Measurements from ENCODE around the gene P4HA1. TPM values are rescaled to one million over a fixed set of nuclear protein-coding genes. Genes with fewer than 3 reads are reported as not detected.
"Not testable (repeated sequence)": the region's sequence is repeated elsewhere in the genome, so short reads cannot be mapped to it uniquely, and the experiment has no call there.

P4HA1 gene
- total RNA-seq, 2 donors from 2014 or later, result 33.3 to 35.0 TPM

- intact Hi-C loops (cut with DNase I), result no loop called here
- DNase-seq (ENCODE audit: low spot score), result no peak
Observed at GRCh38 chr10:73054286-73054685, 42.4 kb downstream of the P4HA1 start.

GRCh38 chr10:73053275-73053674, 43.4 kb downstream of the P4HA1 start:
- DNase-seq (ENCODE audit: low spot score), result no peak
- intact Hi-C loops (cut with DNase I), result no loop called here

GRCh38 chr10:73044378-73045285, 52.0 kb downstream of the P4HA1 start:
- intact Hi-C loops (cut with DNase I), result no loop called here
- no peak for DNase-seq (ENCODE audit: low spot score)

- no peak for DNase-seq (ENCODE audit: low spot score)
- intact Hi-C loops (cut with DNase I), result no loop called here
Observed at GRCh38 chr10:73043766-73044377, 52.8 kb downstream of the P4HA1 start.

GRCh38 chr10:73043319-73043718, 53.3 kb downstream of the P4HA1 start:
- no peak for DNase-seq (ENCODE audit: low spot score)
- intact Hi-C loops (cut with DNase I), result no loop called here

- intact Hi-C loops (cut with DNase I), result no loop called here
- no peak for DNase-seq (ENCODE audit: low spot score)
Observed at GRCh38 chr10:73042130-73042529, 54.5 kb downstream of the P4HA1 start.

GRCh38 chr10:73039635-73040034, 57.0 kb downstream of the P4HA1 start:
- DNase-seq (ENCODE audit: low spot score), result no peak
- intact Hi-C loops (cut with DNase I), result no loop called here

GRCh38 chr10:73036285-73036684, 60.4 kb downstream of the P4HA1 start:
- DNase-seq (ENCODE audit: low spot score); intact Hi-C loops (cut with DNase I): not testable (repeated sequence)

- intact Hi-C loops (cut with DNase I), result no loop called here
- no peak for DNase-seq (ENCODE audit: low spot score)
Observed at GRCh38 chr10:73032536-73032935, 64.1 kb downstream of the P4HA1 start.

- DNase-seq (ENCODE audit: low spot score); intact Hi-C loops (cut with DNase I): not testable (repeated sequence)
Observed at GRCh38 chr10:73026623-73027022, 70.0 kb downstream of the P4HA1 start.

- DNase-seq (ENCODE audit: low spot score); intact Hi-C loops (cut with DNase I): not testable (repeated sequence)
Observed at GRCh38 chr10:73023455-73024070, 73.1 kb downstream of the P4HA1 start.

- intact Hi-C loops (cut with DNase I); DNase-seq (ENCODE audit: low spot score): not testable (repeated sequence)
Observed at GRCh38 chr10:73022961-73023360, 73.7 kb downstream of the P4HA1 start.

GRCh38 chr10:73021538-73022164, 75.0 kb downstream of the P4HA1 start:
- intact Hi-C loops (cut with DNase I); DNase-seq (ENCODE audit: low spot score): not testable (repeated sequence)

GRCh38 chr10:73021050-73021449, 75.6 kb downstream of the P4HA1 start:
- intact Hi-C loops (cut with DNase I), result no loop called here
- no peak for DNase-seq (ENCODE audit: low spot score)

GRCh38 chr10:73019100-73019499, 77.6 kb downstream of the P4HA1 start:
- intact Hi-C loops (cut with DNase I), result no loop called here

GRCh38 chr10:73018632-73019031, 78.0 kb downstream of the P4HA1 start:
- intact Hi-C loops (cut with DNase I), result no loop called here
- no peak for DNase-seq (ENCODE audit: low spot score)

More at GRCh38 chr10:73019100-73019499, 77.6 kb downstream of the P4HA1 start:
- no peak for DNase-seq (ENCODE audit: low spot score)

GRCh38 chr10:73017955-73018480, 78.6 kb downstream of the P4HA1 start:
- intact Hi-C loops (cut with DNase I), result no loop called here
- no peak for DNase-seq (ENCODE audit: low spot score)

- intact Hi-C loops (cut with DNase I), result no loop called here
Observed at GRCh38 chr10:73015779-73016178, 80.9 kb downstream of the P4HA1 start.

GRCh38 chr10:73003822-73004221, 92.8 kb downstream of the P4HA1 start:
- intact Hi-C loops (cut with DNase I), result no loop called here
- DNase-seq (ENCODE audit: low spot score), result no peak

More at GRCh38 chr10:73015779-73016178, 80.9 kb downstream of the P4HA1 start:
- DNase-seq (ENCODE audit: low spot score), result no peak
